H9 (cell line): ENCODE measurements around the gene TNPO3. TPM values are rescaled to one million over a fixed set of nuclear protein-coding genes. Genes with fewer than 3 reads are reported as not detected.
"Not testable (repeated sequence)": the region's sequence is repeated elsewhere in the genome, so short reads cannot be mapped to it uniquely, and the experiment has no call there.

ENCODE experiments used
- DNase-seq: peaks from one replicate; pipeline ENCODE4 v3.0.0-alpha.2; 2017
- H2AFZ ChIP-seq: one replicate; pipeline ENCODE4 v1.6.1; 2013; ENCODE audit warnings: mild to moderate bottlenecking, low read length, control low read depth, moderate library complexity
- H2AK5ac ChIP-seq: 2 replicates; pipeline ENCODE4 v1.6.1; 2013; ENCODE audit warnings: low read length, control low read depth, mixed read lengths; ENCODE audit not compliant: insufficient read length
- H2BK120ac ChIP-seq: one replicate; pipeline ENCODE4 v1.6.1; 2013; ENCODE audit warnings: low read depth, mild to moderate bottlenecking, low read length, control low read depth, inconsistent platforms; ENCODE audit not compliant: poor library complexity, severe bottlenecking
- H2BK12ac ChIP-seq: 2 replicates; pipeline ENCODE4 v1.6.1; 2013; ENCODE audit warnings: low read length, control low read depth, mixed read lengths, low read depth; ENCODE audit not compliant: insufficient read length
- H2BK15ac ChIP-seq: 2 replicates; pipeline ENCODE4 v1.6.1; 2013; ENCODE audit warnings: low read depth, low read length, control low read depth
- H2BK20ac ChIP-seq: one replicate; pipeline ENCODE4 v1.6.1; 2013; ENCODE audit warnings: low read depth, mild to moderate bottlenecking, low read length, control low read depth, inconsistent platforms; ENCODE audit not compliant: poor library complexity, severe bottlenecking
- H2BK5ac ChIP-seq: 2 replicates; pipeline ENCODE4 v1.6.1; 2013; ENCODE audit warnings: low read length, control low read depth, mixed read lengths; ENCODE audit not compliant: insufficient read length
- H3K14ac ChIP-seq: 2 replicates; pipeline ENCODE4 v1.6.1; 2013; ENCODE audit warnings: low read length, control low read depth; ENCODE audit not compliant: insufficient read depth
- H3K18ac ChIP-seq: 2 replicates; pipeline ENCODE4 v1.6.1; 2013; ENCODE audit warnings: low read depth, mild to moderate bottlenecking, mixed read lengths, low read length, control low read depth; ENCODE audit not compliant: insufficient read length
- H3K23ac ChIP-seq: 2 replicates; pipeline ENCODE4 v1.6.1; 2013; ENCODE audit warnings: low read length, control low read depth, mixed read lengths, low read depth; ENCODE audit not compliant: insufficient read length
- H3K23me2 ChIP-seq: 2 replicates; pipeline ENCODE4 v1.6.1; 2013; ENCODE audit warnings: low read depth, mild to moderate bottlenecking, mixed read lengths, low read length, control low read depth; ENCODE audit not compliant: insufficient read length, poor library complexity, severe bottlenecking
- H3K27ac ChIP-seq: 2 replicates; pipeline ENCODE4 v1.5.1; 2013; ENCODE audit warnings: low read length, control low read depth, mixed read lengths, low read depth; ENCODE audit not compliant: insufficient read length
- H3K27me3 ChIP-seq: 2 replicates; pipeline ENCODE4 v1.6.1; 2013; ENCODE audit warnings: low read length, control low read depth, inconsistent platforms; ENCODE audit not compliant: insufficient read depth
- H3K4ac ChIP-seq: 2 replicates; pipeline ENCODE4 v1.6.1; 2013; ENCODE audit warnings: low read depth, mild to moderate bottlenecking, control low read depth, inconsistent platforms, low read length, moderate library complexity
- H3K4me1 ChIP-seq: 2 replicates; pipeline ENCODE4 v1.6.1; 2013; ENCODE audit warnings: low read length, control low read depth, inconsistent platforms; ENCODE audit not compliant: insufficient read depth
- H3K4me2 ChIP-seq: 2 replicates; pipeline ENCODE4 v1.6.1; 2013; ENCODE audit warnings: low read length, control low read depth, mixed read lengths; ENCODE audit not compliant: insufficient read length, insufficient read depth
- H3K56ac ChIP-seq: 2 replicates; pipeline ENCODE4 v1.6.1; 2013; ENCODE audit warnings: low read depth, mild to moderate bottlenecking, mixed read lengths, low read length, control low read depth; ENCODE audit not compliant: insufficient read length
- H3K79me1 ChIP-seq: 2 replicates; pipeline ENCODE4 v1.6.1; 2013; ENCODE audit warnings: low read depth, mild to moderate bottlenecking, moderate library complexity, low read length, control low read depth, inconsistent platforms; ENCODE audit not compliant: insufficient read depth, poor library complexity, severe bottlenecking
- H3K79me2 ChIP-seq: 2 replicates; pipeline ENCODE4 v1.6.1; 2013; ENCODE audit warnings: low read length, control low read depth, inconsistent platforms; ENCODE audit not compliant: insufficient read depth
- H3K9ac ChIP-seq: 2 replicates; pipeline ENCODE4 v1.6.1; 2013; ENCODE audit warnings: low read length, control low read depth, mixed read lengths; ENCODE audit not compliant: insufficient read length; ENCODE audit errors: extremely low read depth
- H3K9me3 ChIP-seq: one replicate; pipeline ENCODE4 v1.6.1; 2013; ENCODE audit warnings: low read depth, low read length, inconsistent platforms; ENCODE audit not compliant: control insufficient read depth
- H3T11ph ChIP-seq: one replicate; pipeline ENCODE4 v1.6.1; 2013; ENCODE audit warnings: mild to moderate bottlenecking, low read length, control low read depth, inconsistent platforms
- H4K20me1 ChIP-seq: one replicate; pipeline ENCODE4 v1.6.1; 2013; ENCODE audit not compliant: control insufficient read depth, insufficient read length, insufficient read depth
- H4K5ac ChIP-seq: 2 replicates; pipeline ENCODE4 v1.6.1; 2013; ENCODE audit warnings: low read depth, mild to moderate bottlenecking, mixed read lengths, low read length, control low read depth; ENCODE audit not compliant: insufficient read length
- H4K8ac ChIP-seq: replicated peaks from 2 replicates; pipeline ENCODE4 v1.6.1; 2013; ENCODE audit warnings: low read length, control low read depth, mixed read lengths, low read depth; ENCODE audit not compliant: insufficient read length
- H4K91ac ChIP-seq: 2 replicates; pipeline ENCODE4 v1.6.1; 2013; ENCODE audit warnings: low read depth, mild to moderate bottlenecking, moderate library complexity, mixed read lengths, low read length, control low read depth; ENCODE audit not compliant: insufficient read length
- H3K27ac Mint-ChIP-seq, 3 experiments: 2 replicates in 2 of 3; 3 replicates in 1 of 3; pipeline ENCODE4 v1.8.0; 2020 to 2021; ENCODE audit warnings: mixed read lengths in 3 of 3, mild to moderate bottlenecking in 1 of 3, moderate library complexity in 1 of 3
- H3K27me3 Mint-ChIP-seq: 2 replicates; pipeline ENCODE4 v1.8.0; 2021; ENCODE audit warnings: low read depth, mild to moderate bottlenecking, moderate library complexity, mixed read lengths
- H3K36me3 Mint-ChIP-seq, 3 experiments: 2 replicates in 2 of 3; 3 replicates in 1 of 3; pipeline ENCODE4 v1.8.0; 2020 to 2021; ENCODE audit warnings: low read depth in 3 of 3, mixed read lengths in 3 of 3; ENCODE audit not compliant: insufficient read depth in 1 of 3
- H3K4me1 Mint-ChIP-seq, 2 experiments: 2 replicates each; pipeline ENCODE4 v1.8.0; 2020; ENCODE audit warnings: mixed read lengths in 2 of 2
- H3K4me3 Mint-ChIP-seq, 2 experiments: 2 replicates in 1 of 2; 3 replicates in 1 of 2; pipeline ENCODE4 v1.8.0; 2020 to 2021; ENCODE audit warnings: mild to moderate bottlenecking in 2 of 2, mixed read lengths in 2 of 2, moderate library complexity in 1 of 2
- H3K9me3 Mint-ChIP-seq, 2 experiments: 2 replicates in 1 of 2; 3 replicates in 1 of 2; pipeline ENCODE4 v1.8.0; 2020; ENCODE audit warnings: mild to moderate bottlenecking in 2 of 2, mixed read lengths in 2 of 2, moderate library complexity in 1 of 2
- WGBS: extraction: QIAGEN DNeasy Blood & Tissue Kit; methylation state at CpG from one replicate; pipeline ENCODE4 v1.1.7; 2013; ENCODE audit warnings: missing lambda C conversion rate, low lambda C conversion rate, mixed read lengths; ENCODE audit not compliant: insufficient read length; ENCODE audit errors: extremely low coverage; 5-methylcytosine and 5-hydroxymethylcytosine counted together
- total RNA-seq: library from RNA; stranded (reverse); gene quantifications from 2 replicates; pipeline ENCODE4 v1.2.1, GENCODE V29; 2021

The TNPO3 gene
- total RNA-seq, 1 experiment from 2014 or later = 90.1 TPM

DNA sequence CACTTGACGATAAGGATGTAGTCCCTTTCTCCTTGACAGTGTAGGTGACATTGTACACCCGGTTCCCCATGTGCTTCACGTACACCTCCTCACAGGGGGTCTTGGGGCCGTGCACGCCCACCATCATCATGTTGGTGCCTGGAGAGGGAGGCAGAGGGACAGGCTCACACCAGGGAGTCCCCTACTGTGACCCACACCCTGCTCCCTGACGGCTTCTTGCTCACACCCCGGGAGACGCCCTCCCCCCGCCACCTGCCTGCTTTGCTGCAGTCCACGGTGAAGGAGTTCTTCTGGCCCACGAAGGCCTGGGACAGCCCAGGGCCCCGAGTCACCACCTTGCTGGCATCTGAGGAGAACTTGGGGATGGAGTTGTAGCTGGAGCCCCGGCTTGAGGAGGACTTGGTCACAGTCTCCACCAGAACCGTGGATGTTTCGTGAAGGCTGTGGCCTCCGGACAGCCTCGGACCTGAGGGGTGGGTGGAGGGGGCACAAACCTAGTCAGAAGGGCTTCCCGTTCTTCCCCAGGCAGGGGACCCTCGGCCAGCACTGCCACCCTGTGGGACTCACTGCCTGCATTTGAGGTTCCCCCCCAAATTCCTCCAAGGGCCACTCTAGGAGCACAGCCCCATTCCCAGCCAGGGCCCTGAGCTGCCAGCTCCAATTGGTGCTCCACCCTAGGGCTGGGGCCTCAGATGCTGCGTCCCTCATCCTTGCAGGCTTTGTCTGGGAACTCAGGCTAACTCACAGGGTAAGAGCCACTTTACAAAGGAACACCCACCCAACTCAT lies 142.0 kb downstream of the TNPO3 start:
- not testable (repeated sequence) for H3K4ac ChIP-seq, H4K8ac ChIP-seq, H3K4me1 ChIP-seq, H4K5ac ChIP-seq, DNase-seq, H2BK5ac ChIP-seq, H2AK5ac ChIP-seq, H4K91ac ChIP-seq, H3K27ac ChIP-seq, H3K14ac ChIP-seq, H2BK120ac ChIP-seq, H3T11ph ChIP-seq, H3K56ac ChIP-seq, H2BK15ac ChIP-seq, H3K9me3 ChIP-seq, H3K79me2 ChIP-seq, H3K4me3 Mint-ChIP-seq, H3K36me3 Mint-ChIP-seq, H2AFZ ChIP-seq, H3K18ac ChIP-seq, H3K4me2 ChIP-seq, H3K79me1 ChIP-seq, H3K9me3 Mint-ChIP-seq, H3K27me3 ChIP-seq, H4K20me1 ChIP-seq, H3K9ac ChIP-seq, H3K23ac ChIP-seq, H2BK12ac ChIP-seq, H2BK20ac ChIP-seq
- peak overlapping the region in 1 of 3 experiments; percentile 76; a peak in 1 of 7 replicates for H3K27ac Mint-ChIP-seq
- H3K27me3 Mint-ChIP-seq = peaks cover 29% of the 10 kb centered on the region
- H3K4me1 Mint-ChIP-seq = peaks cover 25 to 39% of the 10 kb centered on the region in 2 experiments
- WGBS = no CpG with 5 or more reads among the region's 20 CpGs
- peaks cover 25% of the 10 kb centered on the region for H3K23me2 ChIP-seq
